ENCODE results near the gene DHRS7B.

DHRS7B gene

GRCh38 chr17:21129023-21129681 lies 2.4 kb downstream of the DHRS7B start:
- no peak for TF ChIP-seq REST (IDR thresholded peaks at IDR 0.05; ENCODE audit: insufficient read depth in 1 of 2, low read depth in 2 of 2, low read length in 2 of 2)
- TF ChIP-seq FOXP2 (optimal IDR thresholded peaks at IDR 0.05; ENCODE audit: borderline replicate concordance, extremely low read depth, extremely low read length, insufficient read depth) = no peak
- TF ChIP-seq TAF1 (IDR thresholded peaks at IDR 0.05; ENCODE audit: borderline replicate concordance, insufficient read depth, low read length) = no peak
- no peak for TF ChIP-seq SIN3A (IDR thresholded peaks at IDR 0.05; ENCODE audit: borderline replicate concordance, insufficient read depth, low read length)
- no peak for TF ChIP-seq POLR2AphosphoS5 (IDR thresholded peaks at IDR 0.05; ENCODE audit: low read depth, low read length)

- TF ChIP-seq FOXP2 (optimal IDR thresholded peaks at IDR 0.05; ENCODE audit: borderline replicate concordance, extremely low read depth, extremely low read length, insufficient read depth) (no peak), SIN3A (IDR thresholded peaks at IDR 0.05; ENCODE audit: borderline replicate concordance, insufficient read depth, low read length) (no peak), POLR2AphosphoS5 (IDR thresholded peaks at IDR 0.05; ENCODE audit: low read depth, low read length) (no peak), TAF1 (IDR thresholded peaks at IDR 0.05; ENCODE audit: borderline replicate concordance, insufficient read depth, low read length) (no peak), REST (IDR thresholded peaks at IDR 0.05; ENCODE audit: insufficient read depth in 1 of 2, low read depth in 2 of 2, low read length in 2 of 2) (no peak)
Observed at GRCh38 chr17:21131137-21131536, 4.4 kb downstream of the DHRS7B start.

GRCh38 chr17:21132428-21132827 lies 5.7 kb downstream of the DHRS7B start:
- no peak for TF ChIP-seq POLR2AphosphoS5 (IDR thresholded peaks at IDR 0.05; ENCODE audit: low read depth, low read length)
- TF ChIP-seq SIN3A (IDR thresholded peaks at IDR 0.05; ENCODE audit: borderline replicate concordance, insufficient read depth, low read length) = no peak
- TF ChIP-seq FOXP2 (optimal IDR thresholded peaks at IDR 0.05; ENCODE audit: borderline replicate concordance, extremely low read depth, extremely low read length, insufficient read depth) = no peak
- no peak for TF ChIP-seq TAF1 (IDR thresholded peaks at IDR 0.05; ENCODE audit: borderline replicate concordance, insufficient read depth, low read length)
- no peak for TF ChIP-seq REST (IDR thresholded peaks at IDR 0.05; ENCODE audit: insufficient read depth in 1 of 2, low read depth in 2 of 2, low read length in 2 of 2)

- TF ChIP-seq TAF1 (IDR thresholded peaks at IDR 0.05; ENCODE audit: borderline replicate concordance, insufficient read depth, low read length) = no peak
- no peak for TF ChIP-seq POLR2AphosphoS5 (IDR thresholded peaks at IDR 0.05; ENCODE audit: low read depth, low read length)
- no peak for TF ChIP-seq FOXP2 (optimal IDR thresholded peaks at IDR 0.05; ENCODE audit: borderline replicate concordance, extremely low read depth, extremely low read length, insufficient read depth)
- TF ChIP-seq SIN3A (IDR thresholded peaks at IDR 0.05; ENCODE audit: borderline replicate concordance, insufficient read depth, low read length) = no peak
- no peak for TF ChIP-seq REST (IDR thresholded peaks at IDR 0.05; ENCODE audit: insufficient read depth in 1 of 2, low read depth in 2 of 2, low read length in 2 of 2)
Observed at GRCh38 chr17:21134559-21134958, 7.8 kb downstream of the DHRS7B start.
